22Rv1 (cell line): Measurements from ENCODE around the gene FAM114A2.

Source experiments
- H3K27ac ChIP-seq: fragments of 450-650 bp; 2 replicates; pipeline ENCODE4 v1.5.1; 2017
- ZFX ChIP-seq: fragments of 450-650 bp; IDR thresholded peaks from 2 replicates; pipeline ENCODE4 v1.6.1; 2017; ENCODE audit warnings: antibody characterized with exemption, borderline replicate concordance
- TF ChIP-seq, protein P1 (sequence below): fragments of 450-650 bp; IDR thresholded peaks from 2 replicates; pipeline ENCODE4 v1.5.1; 2017; ENCODE audit warnings: mild to moderate bottlenecking

Gene FAM114A2

DNA sequence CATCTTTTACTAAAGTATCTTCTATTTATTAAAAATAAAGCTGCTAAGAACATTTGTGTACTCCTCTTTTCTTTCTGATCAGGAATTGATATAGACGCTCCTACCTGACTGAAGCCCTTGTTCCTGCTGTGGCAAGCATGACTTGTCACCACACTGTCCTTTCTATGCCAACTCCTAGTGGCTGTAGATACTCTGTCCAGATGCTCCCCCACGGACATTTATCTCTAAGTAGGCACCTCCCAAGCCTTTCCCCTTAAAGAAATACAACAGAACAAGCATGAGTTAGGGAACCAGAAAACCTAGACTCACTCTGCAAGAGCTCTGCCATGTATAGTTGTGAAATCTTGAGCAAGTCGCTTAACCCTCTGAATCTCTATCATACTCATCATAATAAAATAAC lies 53.2 kb downstream of the FAM114A2 start:
- TF ChIP-seq ZFX, result no peak
- TF ChIP-seq, protein P1, sequence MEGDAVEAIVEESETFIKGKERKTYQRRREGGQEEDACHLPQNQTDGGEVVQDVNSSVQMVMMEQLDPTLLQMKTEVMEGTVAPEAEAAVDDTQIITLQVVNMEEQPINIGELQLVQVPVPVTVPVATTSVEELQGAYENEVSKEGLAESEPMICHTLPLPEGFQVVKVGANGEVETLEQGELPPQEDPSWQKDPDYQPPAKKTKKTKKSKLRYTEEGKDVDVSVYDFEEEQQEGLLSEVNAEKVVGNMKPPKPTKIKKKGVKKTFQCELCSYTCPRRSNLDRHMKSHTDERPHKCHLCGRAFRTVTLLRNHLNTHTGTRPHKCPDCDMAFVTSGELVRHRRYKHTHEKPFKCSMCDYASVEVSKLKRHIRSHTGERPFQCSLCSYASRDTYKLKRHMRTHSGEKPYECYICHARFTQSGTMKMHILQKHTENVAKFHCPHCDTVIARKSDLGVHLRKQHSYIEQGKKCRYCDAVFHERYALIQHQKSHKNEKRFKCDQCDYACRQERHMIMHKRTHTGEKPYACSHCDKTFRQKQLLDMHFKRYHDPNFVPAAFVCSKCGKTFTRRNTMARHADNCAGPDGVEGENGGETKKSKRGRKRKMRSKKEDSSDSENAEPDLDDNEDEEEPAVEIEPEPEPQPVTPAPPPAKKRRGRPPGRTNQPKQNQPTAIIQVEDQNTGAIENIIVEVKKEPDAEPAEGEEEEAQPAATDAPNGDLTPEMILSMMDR, result no peak
- H3K27ac ChIP-seq, result no peak overlapping the region

DNA sequence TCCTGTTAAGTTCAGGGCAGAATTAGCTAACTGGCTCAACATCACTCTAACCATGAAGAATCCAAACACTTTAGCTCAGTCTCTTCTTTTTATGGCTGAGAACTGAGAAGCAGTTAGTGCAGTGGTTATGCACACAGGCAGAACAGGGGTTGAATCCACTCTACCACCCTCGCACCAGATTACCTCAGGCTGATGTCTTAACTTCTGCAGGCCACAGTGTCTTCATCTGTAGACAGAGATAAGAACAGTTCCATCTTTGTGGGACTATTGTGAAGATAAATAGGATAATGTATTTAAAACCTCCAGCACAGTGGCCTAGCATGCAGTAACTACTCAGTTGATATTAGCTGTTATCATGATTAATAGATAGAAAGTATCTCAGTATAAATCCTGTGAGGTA lies 54.8 kb downstream of the FAM114A2 start:
- TF ChIP-seq, protein P1, result no peak
- TF ChIP-seq ZFX, result no peak
- no peak overlapping the region for H3K27ac ChIP-seq

DNA sequence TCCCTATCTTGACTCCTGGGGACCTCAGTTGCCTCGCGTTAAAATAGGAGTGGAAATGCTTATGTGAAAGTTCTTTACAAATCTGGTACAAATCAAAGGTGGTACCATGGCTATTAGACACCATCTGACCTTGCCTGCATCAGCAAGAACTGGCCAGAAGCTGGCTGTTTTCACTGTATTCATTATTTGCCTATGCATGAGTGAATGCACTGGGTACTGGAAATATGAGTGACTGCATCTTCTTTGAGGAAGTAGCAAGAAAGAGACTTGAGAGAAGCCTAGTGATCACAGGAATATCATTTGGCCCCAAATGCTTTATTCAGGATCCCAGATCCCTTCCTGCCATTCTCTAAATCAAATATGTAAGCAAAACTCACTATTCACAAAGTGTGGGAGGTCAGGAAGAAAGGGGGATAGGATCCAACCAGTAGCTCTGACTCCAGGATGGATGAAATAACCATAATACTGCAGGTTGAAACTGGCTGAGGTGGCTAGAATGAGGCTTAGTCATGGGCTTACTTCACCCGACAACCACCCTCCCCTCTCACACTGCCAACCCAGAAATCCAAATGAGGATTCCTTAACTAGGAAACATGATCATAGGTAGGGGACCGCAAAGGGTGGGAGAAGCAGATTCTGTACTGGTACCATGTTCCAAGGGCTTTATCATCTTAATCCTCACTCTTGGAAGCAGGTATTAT lies 56.7 kb downstream of the FAM114A2 start:
- no peak overlapping the region for H3K27ac ChIP-seq
- TF ChIP-seq ZFX, result no peak
- TF ChIP-seq, protein P1, result no peak

DNA sequence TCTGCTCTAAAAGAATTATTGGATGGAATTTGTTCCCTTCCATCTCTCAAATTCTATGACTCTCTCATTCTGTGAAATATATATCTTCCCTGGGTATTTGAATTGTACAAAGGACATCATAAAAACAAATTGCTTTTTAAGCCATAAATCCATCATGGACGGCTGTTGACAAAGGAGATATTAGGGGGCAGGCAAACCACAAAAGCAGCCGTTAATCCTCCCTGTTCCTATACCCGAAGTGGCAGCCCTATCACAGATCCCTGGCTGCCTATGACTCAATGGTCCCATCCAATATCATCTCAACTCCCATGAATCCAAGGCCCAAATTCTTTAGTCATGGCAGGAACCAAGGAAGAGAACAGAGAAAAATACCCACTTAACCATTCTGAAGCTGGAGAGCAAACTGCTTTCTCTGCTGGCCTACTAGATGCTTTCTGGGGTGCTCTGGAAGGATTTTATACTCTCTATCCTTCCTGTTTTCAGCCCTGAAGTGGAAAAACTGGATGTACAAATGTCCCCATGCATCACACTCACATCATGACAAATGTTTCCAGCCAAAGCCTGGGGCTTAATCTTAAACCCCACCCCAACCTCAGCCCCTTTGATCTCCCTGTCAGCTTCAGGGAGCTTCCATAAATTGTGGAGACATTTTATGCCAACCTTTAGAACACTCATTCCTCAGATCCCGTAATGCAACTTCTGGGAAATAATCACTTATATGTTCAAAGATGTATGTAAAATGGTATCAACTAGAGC lies 59.5 kb downstream of the FAM114A2 start:
- no peak for TF ChIP-seq ZFX
- TF ChIP-seq, protein P1, result no peak
- H3K27ac ChIP-seq, result no peak overlapping the region

DNA sequence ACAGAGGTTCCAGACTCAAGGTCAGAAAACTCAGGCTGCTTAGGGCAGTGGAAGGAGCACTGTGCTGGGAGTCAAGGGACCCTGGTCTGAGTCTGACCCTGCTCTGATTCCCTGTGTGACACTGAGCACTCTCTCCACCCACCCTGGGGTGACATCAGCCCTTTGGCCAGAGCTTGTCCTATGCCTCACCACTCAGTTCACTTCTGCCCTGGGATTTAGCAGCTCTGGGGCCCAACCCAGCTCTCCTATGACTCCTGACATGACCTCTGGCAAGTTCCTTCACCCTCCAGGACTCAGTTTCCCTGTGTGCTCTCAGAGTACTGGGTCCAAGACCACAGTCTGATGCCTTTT lies 63.9 kb downstream of the FAM114A2 start:
- H3K27ac ChIP-seq, result no peak overlapping the region
- TF ChIP-seq, protein P1, result no peak
- no peak for TF ChIP-seq ZFX

DNA sequence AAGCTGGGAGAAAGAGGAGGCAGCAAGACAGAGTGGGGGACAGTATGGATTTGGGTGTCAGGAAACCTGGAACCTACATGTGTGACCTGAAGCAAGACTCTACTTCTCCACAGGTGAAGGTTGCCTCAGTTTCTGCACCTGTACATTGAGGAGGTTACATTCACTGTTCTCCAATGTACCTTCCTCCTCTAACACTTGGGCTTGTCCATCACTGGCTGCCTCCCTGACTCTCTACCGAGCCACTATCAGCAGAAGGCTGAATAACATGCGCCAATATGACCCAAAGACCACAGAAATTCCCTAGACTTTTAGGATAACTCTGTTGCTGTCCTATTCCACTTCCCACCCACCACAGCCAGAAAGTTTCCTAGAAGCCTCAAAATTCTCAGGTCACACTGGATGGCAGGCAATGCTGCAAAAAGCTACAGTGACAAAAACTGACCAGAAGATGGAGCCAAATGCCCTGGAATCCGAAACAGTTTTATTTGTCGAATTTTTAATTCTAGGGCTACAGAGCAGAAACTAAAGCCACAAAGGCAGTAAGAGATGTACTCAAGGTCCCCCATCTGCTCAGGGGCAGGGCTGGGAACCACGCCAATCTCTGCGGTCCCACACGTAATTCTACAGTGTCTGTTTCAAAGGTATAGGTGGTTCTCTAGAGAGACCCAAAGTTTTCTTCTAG lies 64.4 kb downstream of the FAM114A2 start:
- no peak for TF ChIP-seq ZFX
- TF ChIP-seq, protein P1, result peak; percentile 82

DNA sequence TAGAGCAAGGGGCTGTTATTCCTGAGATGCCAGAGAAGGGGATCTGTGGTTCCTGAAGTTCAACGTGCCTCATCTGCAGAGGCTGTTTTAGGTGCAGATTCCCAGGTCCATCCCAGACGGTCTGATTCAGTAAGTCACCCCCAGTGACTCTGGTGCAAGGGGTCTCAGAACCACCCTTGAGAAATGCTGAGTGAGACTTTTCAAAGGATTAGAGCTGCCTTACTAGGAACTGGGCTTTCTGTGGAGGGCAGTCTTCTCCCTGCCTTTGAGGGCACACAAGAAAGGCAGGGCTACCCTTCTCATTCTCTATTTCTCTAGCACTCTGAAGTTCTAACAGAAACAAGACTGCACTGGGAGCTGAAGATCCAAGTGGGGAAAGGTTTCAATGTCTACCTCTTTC lies 66.5 kb downstream of the FAM114A2 start:
- TF ChIP-seq ZFX, result no peak
- TF ChIP-seq, protein P1, result no peak
- H3K27ac ChIP-seq, result no peak overlapping the region

More for the DNA sequence above, 64.4 kb downstream of the FAM114A2 start:
- no peak overlapping the region for H3K27ac ChIP-seq
